ENCODE measurements around the gene EFNA2. TPM values are rescaled to one million over a fixed set of nuclear protein-coding genes. Genes with fewer than 3 reads are reported as not detected.

The EFNA2 gene
- total RNA-seq, 2 experiments from 2014 or later = not detected

DNA sequence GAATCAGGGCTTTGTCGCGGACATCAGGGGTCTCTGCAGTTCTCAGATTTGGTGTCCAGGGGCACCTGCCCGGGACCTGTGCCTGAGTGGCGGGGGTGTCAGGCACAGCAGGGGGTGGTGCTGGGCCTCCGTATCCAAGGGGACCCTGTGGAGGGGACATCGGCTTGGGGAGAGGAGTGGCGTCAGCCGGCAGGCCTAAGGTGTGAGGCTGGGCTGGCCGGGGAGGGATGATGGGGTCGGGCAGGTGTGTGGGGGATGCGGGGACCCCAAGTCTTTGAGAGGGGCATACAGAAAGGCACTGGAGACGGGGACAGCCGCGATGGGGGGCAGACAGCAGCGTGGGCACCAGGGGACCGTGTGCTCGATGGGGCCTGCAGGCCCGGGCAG, 2.5 kb downstream of the EFNA2 start:
- intact Hi-C loops (cut with micrococcal nuclease) = no loop called here
- H3K4me3 Mint-ChIP-seq = no peak overlapping the region
- DNase-seq (no peak), ATAC-seq (no peak)
- H3K4me1 Mint-ChIP-seq (ENCODE audit: low read depth) = peaks cover 2% of the 10 kb centered on the region
- H3K36me3 Mint-ChIP-seq (ENCODE audit: low read depth) = no peaks in the 10 kb centered on the region
- no peak overlapping the region for H3K27ac Mint-ChIP-seq
- no peaks in the 10 kb centered on the region for H3K9me3 Mint-ChIP-seq
- CTCF ChIA-PET = no interaction called here
- TF ChIP-seq CTCF (IDR thresholded peaks at IDR 0.05) = no peak
- H3K27me3 Mint-ChIP-seq = peaks cover 30% of the 10 kb centered on the region
- POLR2A ChIA-PET = no interaction called here

DNA sequence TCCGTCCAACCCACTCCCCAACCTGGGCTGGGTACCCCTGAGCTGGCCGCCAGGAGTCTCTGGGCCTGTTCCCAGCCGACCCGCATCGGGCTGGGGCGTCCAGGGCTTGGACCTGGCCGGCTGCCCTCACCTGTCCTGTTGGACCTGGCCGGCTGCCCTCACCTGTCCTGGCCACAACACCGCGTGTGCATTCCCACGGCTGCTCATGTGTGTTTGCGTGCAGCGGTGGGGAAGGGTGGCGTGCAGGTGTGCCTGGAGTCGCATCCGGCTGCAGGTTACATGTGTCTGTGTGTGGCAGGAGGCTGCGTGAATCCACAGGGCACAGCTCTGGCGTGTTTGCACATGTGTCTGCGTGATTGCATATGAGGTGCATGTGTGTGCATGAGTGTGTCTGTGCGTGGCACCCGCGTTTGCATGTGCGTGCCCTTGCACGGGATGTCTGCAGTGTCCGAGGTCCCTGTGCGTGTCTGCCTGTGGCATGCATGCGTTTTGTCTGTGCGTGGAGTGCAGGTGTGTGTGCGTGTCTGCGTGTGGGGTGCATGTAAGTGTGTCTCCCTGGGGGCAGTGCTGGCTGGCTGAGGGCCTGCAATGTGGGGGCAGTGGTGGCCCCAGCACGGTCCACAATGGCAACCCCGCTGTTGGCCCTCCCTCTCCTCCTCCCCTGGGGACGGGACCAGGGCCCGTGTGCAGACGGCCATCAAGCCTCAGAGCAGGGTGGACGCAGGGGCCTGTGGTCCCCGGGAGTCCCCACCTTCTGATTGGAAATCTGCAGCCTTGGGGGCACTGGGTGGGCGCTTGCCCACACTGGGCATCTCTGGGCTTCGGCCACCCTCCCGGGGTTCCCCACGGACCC, 3.4 kb downstream of the EFNA2 start:
- H3K27me3 Mint-ChIP-seq = peaks cover 29% of the 10 kb centered on the region
- ATAC-seq = no peak
- H3K36me3 Mint-ChIP-seq (ENCODE audit: low read depth) = no peaks in the 10 kb centered on the region
- intact Hi-C loops (cut with micrococcal nuclease) = no loop called here
- ChIA-PET CTCF (no interaction called here), POLR2A (no interaction called here)
- TF ChIP-seq CTCF (IDR thresholded peaks at IDR 0.05) = no peak
- no peaks in the 10 kb centered on the region for H3K9me3 Mint-ChIP-seq
- no peak overlapping the region for H3K4me3 Mint-ChIP-seq
- no peak for DNase-seq
- no peak overlapping the region for H3K27ac Mint-ChIP-seq
- peaks cover 2% of the 10 kb centered on the region for H3K4me1 Mint-ChIP-seq (ENCODE audit: low read depth)

GRCh38 chr19:1289686-1290025, 4.0 kb downstream of the EFNA2 start:
- H3K4me3 Mint-ChIP-seq = no peak overlapping the region
- H3K27ac Mint-ChIP-seq = no peak overlapping the region
- H3K9me3 Mint-ChIP-seq = no peaks in the 10 kb centered on the region
- no peaks in the 10 kb centered on the region for H3K36me3 Mint-ChIP-seq (ENCODE audit: low read depth)
- peaks cover 28% of the 10 kb centered on the region for H3K27me3 Mint-ChIP-seq
- ATAC-seq (no peak), DNase-seq (no peak)
- peaks cover 2% of the 10 kb centered on the region for H3K4me1 Mint-ChIP-seq (ENCODE audit: low read depth)
- no peak for TF ChIP-seq CTCF (IDR thresholded peaks at IDR 0.05)
- intact Hi-C loops (cut with micrococcal nuclease) = no loop called here
- ChIA-PET CTCF (no interaction called here), POLR2A (no interaction called here)

DNA sequence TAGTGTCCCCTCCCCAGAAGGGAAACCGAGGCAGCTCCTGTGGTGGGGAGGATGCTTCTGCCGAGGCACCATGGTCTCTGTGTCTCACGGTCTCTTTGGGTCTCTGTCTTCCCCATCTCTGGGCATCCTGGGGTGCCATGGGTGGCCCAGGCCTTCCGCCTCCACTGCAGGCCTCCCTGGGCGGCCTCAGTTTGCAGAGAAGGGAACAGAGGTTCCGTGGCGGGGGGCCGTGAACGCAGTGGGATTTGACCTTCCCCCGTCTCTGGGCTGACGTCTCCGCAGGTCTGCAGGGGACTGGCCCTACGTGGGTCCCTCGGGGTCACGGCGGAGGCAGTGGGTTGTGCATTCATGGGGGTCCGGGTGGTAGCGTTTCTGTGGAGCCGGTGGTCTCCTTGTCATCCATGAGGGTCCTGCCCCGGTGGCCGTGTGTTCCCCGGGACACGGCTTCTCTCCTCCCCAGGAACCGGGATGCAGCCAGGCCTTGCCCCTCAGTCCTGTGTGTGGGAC, 4.6 kb downstream of the EFNA2 start:
- no peaks in the 10 kb centered on the region for H3K36me3 Mint-ChIP-seq (ENCODE audit: low read depth)
- intact Hi-C loops (cut with micrococcal nuclease) = no loop called here
- ChIA-PET POLR2A (no interaction called here), CTCF (no interaction called here)
- H3K27ac Mint-ChIP-seq = no peak overlapping the region
- no peak overlapping the region for H3K4me3 Mint-ChIP-seq
- peaks cover 28% of the 10 kb centered on the region for H3K27me3 Mint-ChIP-seq
- no peak for TF ChIP-seq CTCF (IDR thresholded peaks at IDR 0.05)
- DNase-seq (no peak), ATAC-seq (no peak)
- no peaks in the 10 kb centered on the region for H3K9me3 Mint-ChIP-seq
- H3K4me1 Mint-ChIP-seq (ENCODE audit: low read depth) = peaks cover 2% of the 10 kb centered on the region

Measured in activated CD8-positive, alpha-beta T cell treated with anti-CD3 and anti-CD28 coated beads for 36 hours (primary cell).